NB4 (cell line): Measurements from ENCODE around the gene ZACN.
"Not testable (repeated sequence)": the region's sequence is repeated elsewhere in the genome, so short reads cannot be mapped to it uniquely, and the experiment has no call there.

ENCODE experiments used
- DNase-seq: peaks from one replicate; pipeline ENCODE4 v3.0.0; 2010; ENCODE audit warnings: low read depth
- H3K4me3 ChIP-seq: one replicate; pipeline ENCODE4 v1.5.1; 2011; ENCODE audit warnings: mild to moderate bottlenecking, low read depth, low read length, moderate library complexity
- CTCF ChIP-seq: IDR thresholded peaks from one replicate; pipeline ENCODE4 v1.5.1; 2012; ENCODE audit warnings: low read depth, low read length
- MAX ChIP-seq: IDR thresholded peaks from 2 replicates; pipeline ENCODE4 v1.6.1; 2011; ENCODE audit warnings: low read depth, low read length
- MYC ChIP-seq: IDR thresholded peaks from 2 replicates; pipeline ENCODE4 v1.6.1; 2011; ENCODE audit warnings: low read depth, low read length
- POLR2A ChIP-seq: IDR thresholded peaks from 2 replicates; pipeline ENCODE4 v1.6.1; 2011; ENCODE audit warnings: mild to moderate bottlenecking; ENCODE audit not compliant: insufficient read length; ENCODE audit errors: extremely low read depth

Gene ZACN

GRCh38 chr17:76036497-76037261, 42.3 kb upstream of the ZACN start:
- TF ChIP-seq POLR2A (no peak), MAX (no peak), MYC (no peak), CTCF (no peak)
- no peak for DNase-seq
- H3K4me3 ChIP-seq: no peak overlapping the region

- no peak overlapping the region for H3K4me3 ChIP-seq
- no peak for DNase-seq
- no peak for TF ChIP-seq CTCF
- no peak for TF ChIP-seq POLR2A
- TF ChIP-seq MAX: no peak
- TF ChIP-seq MYC: no peak
These were observed 40.9 kb upstream of the ZACN start for GRCh38 chr17:76038050-76038449.

GRCh38 chr17:76039121-76039520, 39.9 kb upstream of the ZACN start:
- no peak for DNase-seq
- TF ChIP-seq MAX (no peak), MYC (no peak), POLR2A (no peak), CTCF (no peak)
- H3K4me3 ChIP-seq: no peak overlapping the region

- DNase-seq: no peak
- no peak overlapping the region for H3K4me3 ChIP-seq
These were observed 38.6 kb upstream of the ZACN start for GRCh38 chr17:76040376-76040775.

GRCh38 chr17:76042868-76043267, 36.1 kb upstream of the ZACN start:
- not testable (repeated sequence) for H3K4me3 ChIP-seq, DNase-seq

More at GRCh38 chr17:76040376-76040775, 38.6 kb upstream of the ZACN start:
- no peak for TF ChIP-seq MYC
- no peak for TF ChIP-seq MAX
- no peak for TF ChIP-seq POLR2A

- not testable (repeated sequence) for DNase-seq, H3K4me3 ChIP-seq
These were observed 34.4 kb upstream of the ZACN start for GRCh38 chr17:76044475-76045007.

GRCh38 chr17:76046064-76046463, 32.9 kb upstream of the ZACN start:
- no peak for DNase-seq
- no peak for TF ChIP-seq CTCF
- no peak for TF ChIP-seq MYC
- TF ChIP-seq MAX: no peak
- no peak for TF ChIP-seq POLR2A

More at GRCh38 chr17:76046064-76046463, 32.9 kb upstream of the ZACN start:
- no peak overlapping the region for H3K4me3 ChIP-seq
